DND-41 (cell line): ENCODE data around the gene KRT77.

Experiments
- ATAC-seq: fragments of 200-7000 bp; cut with Tn5 transposase; 3 replicates; pipeline ENCODE4 v1.9.1; 2021; ENCODE audit warnings: low read depth; ENCODE audit not compliant: insufficient read depth
- DNase-seq: peaks from one replicate; pipeline ENCODE4 v3.0.0-alpha.2; 2020
- H2AFZ ChIP-seq: 2 replicates; pipeline ENCODE4 v1.6.0; 2012; ENCODE audit warnings: low read depth, low read length
- H3K27ac ChIP-seq: 2 replicates; pipeline ENCODE4 v1.5.1; 2012; ENCODE audit warnings: low read length, inconsistent platforms
- H3K27me3 ChIP-seq: fragments of 200-600 bp; sonication (generic); 2 replicates; pipeline ENCODE4 v1.6.0; 2012; ENCODE audit warnings: low read length, mild to moderate bottlenecking, inconsistent platforms; ENCODE audit not compliant: insufficient read depth, poor library complexity
- H3K36me3 ChIP-seq: 2 replicates; pipeline ENCODE4 v1.5.1; 2012; ENCODE audit warnings: low read length, inconsistent platforms; ENCODE audit not compliant: insufficient read depth
- H3K4me1 ChIP-seq: 2 replicates; pipeline ENCODE4 v1.5.1; 2012; ENCODE audit warnings: mild to moderate bottlenecking, low read length; ENCODE audit not compliant: insufficient read depth
- H3K4me2 ChIP-seq: 2 replicates; pipeline ENCODE4 v1.6.0; 2012; ENCODE audit warnings: mild to moderate bottlenecking, moderate library complexity, low read length, inconsistent platforms; ENCODE audit not compliant: insufficient read depth
- H3K4me3 ChIP-seq, 2 experiments: fragments of 200-600 bp in 1 of 2; shearing (Covaris generic) in 1 of 2; 2 replicates each; pipeline ENCODE4 v1.5.1; 2012 to 2016; ENCODE audit warnings: inconsistent platforms in 2 of 2, low read length in 2 of 2, mild to moderate bottlenecking in 2 of 2, low read depth in 1 of 2, moderate library complexity in 1 of 2
- H3K79me2 ChIP-seq: 2 replicates; pipeline ENCODE4 v1.6.0; 2012; ENCODE audit warnings: low read length, inconsistent platforms; ENCODE audit not compliant: insufficient read depth
- H3K9ac ChIP-seq: 2 replicates; pipeline ENCODE4 v1.6.0; 2012; ENCODE audit warnings: low read depth, mild to moderate bottlenecking, inconsistent platforms, low read length, moderate library complexity
- H3K9me3 ChIP-seq: 2 replicates; pipeline ENCODE4 v1.5.1; 2012; ENCODE audit warnings: low read length, moderate library complexity, mild to moderate bottlenecking, inconsistent platforms; ENCODE audit not compliant: insufficient read depth, severe bottlenecking
- H4K20me1 ChIP-seq: 2 replicates; pipeline ENCODE4 v1.6.0; 2012; ENCODE audit warnings: low read length; ENCODE audit not compliant: insufficient read depth
- CTCF ChIP-seq: IDR thresholded peaks from 2 replicates; pipeline ENCODE4 v1.5.1; 2012; ENCODE audit warnings: borderline replicate concordance, low read length, moderate library complexity, mild to moderate bottlenecking; ENCODE audit not compliant: poor library complexity, severe bottlenecking; ENCODE audit errors: extremely low read depth
- EZH2 ChIP-seq: IDR thresholded peaks from 3 replicates; pipeline ENCODE4 v1.6.1; 2012; ENCODE audit warnings: borderline replicate concordance, low read depth, mild to moderate bottlenecking, moderate library complexity, low read length, inconsistent platforms; ENCODE audit not compliant: severe bottlenecking

KRT77 gene

GRCh38 chr12:52740584-52740983 is 37.3 kb upstream of the KRT77 start:
- H3K27ac ChIP-seq: no peak overlapping the region
- H2AFZ ChIP-seq: no peak overlapping the region
- H3K4me1 ChIP-seq: no peaks in the 10 kb centered on the region
- no peaks in the 10 kb centered on the region for H3K36me3 ChIP-seq
- DNase-seq (no peak), ATAC-seq (no peak)
- H4K20me1 ChIP-seq: peaks cover 10% of the 10 kb centered on the region; the same call in 1 of the 2 replicates
- no peaks in the 10 kb centered on the region for H3K9me3 ChIP-seq
- no peak overlapping the region for H3K4me3 ChIP-seq
- TF ChIP-seq CTCF (no peak), EZH2 (no peak)
- H3K4me2 ChIP-seq: no peak overlapping the region
- peaks cover 2% of the 10 kb centered on the region for H3K27me3 ChIP-seq
- no peak overlapping the region for H3K9ac ChIP-seq
- no peaks in the 10 kb centered on the region for H3K79me2 ChIP-seq

GRCh38 chr12:52739963-52740362 is 36.6 kb upstream of the KRT77 start:
- Histone ChIP-seq H3K4me1 (no peaks in the 10 kb centered on the region), H2AFZ (no peak overlapping the region), H3K36me3 (no peaks in the 10 kb centered on the region), H4K20me1 (peaks cover 10% of the 10 kb centered on the region; the same call in 1 of the 2 replicates), H3K4me2 (no peak overlapping the region), H3K9me3 (no peaks in the 10 kb centered on the region), H3K4me3 (no peak overlapping the region), H3K9ac (no peak overlapping the region), H3K27me3 (peaks cover 2% of the 10 kb centered on the region), H3K27ac (no peak overlapping the region), H3K79me2 (no peaks in the 10 kb centered on the region)
- no peak for TF ChIP-seq CTCF
- no peak for TF ChIP-seq EZH2
- DNase-seq: no peak
- ATAC-seq: no peak

GRCh38 chr12:52735816-52736632 is 32.7 kb upstream of the KRT77 start:
- no peak for DNase-seq
- H3K36me3 ChIP-seq: no peaks in the 10 kb centered on the region
- TF ChIP-seq EZH2 (no peak), CTCF (no peak)
- H3K27ac ChIP-seq: no peak overlapping the region
- H3K9ac ChIP-seq: no peak overlapping the region
- H3K4me2 ChIP-seq: no peak overlapping the region
- peaks cover 2% of the 10 kb centered on the region for H3K27me3 ChIP-seq
- H2AFZ ChIP-seq: no peak overlapping the region
- H3K4me1 ChIP-seq: no peaks in the 10 kb centered on the region
- no peaks in the 10 kb centered on the region for H3K79me2 ChIP-seq
- H4K20me1 ChIP-seq: 0 out of 2 replicates have a peak, but pooled peaks cover 3% of the 10 kb centered on the region
- H3K9me3 ChIP-seq: no peaks in the 10 kb centered on the region
- H3K4me3 ChIP-seq: no peak overlapping the region
- ATAC-seq: no peak
